ENCODE data around the gene C3AR1.

DNA sequence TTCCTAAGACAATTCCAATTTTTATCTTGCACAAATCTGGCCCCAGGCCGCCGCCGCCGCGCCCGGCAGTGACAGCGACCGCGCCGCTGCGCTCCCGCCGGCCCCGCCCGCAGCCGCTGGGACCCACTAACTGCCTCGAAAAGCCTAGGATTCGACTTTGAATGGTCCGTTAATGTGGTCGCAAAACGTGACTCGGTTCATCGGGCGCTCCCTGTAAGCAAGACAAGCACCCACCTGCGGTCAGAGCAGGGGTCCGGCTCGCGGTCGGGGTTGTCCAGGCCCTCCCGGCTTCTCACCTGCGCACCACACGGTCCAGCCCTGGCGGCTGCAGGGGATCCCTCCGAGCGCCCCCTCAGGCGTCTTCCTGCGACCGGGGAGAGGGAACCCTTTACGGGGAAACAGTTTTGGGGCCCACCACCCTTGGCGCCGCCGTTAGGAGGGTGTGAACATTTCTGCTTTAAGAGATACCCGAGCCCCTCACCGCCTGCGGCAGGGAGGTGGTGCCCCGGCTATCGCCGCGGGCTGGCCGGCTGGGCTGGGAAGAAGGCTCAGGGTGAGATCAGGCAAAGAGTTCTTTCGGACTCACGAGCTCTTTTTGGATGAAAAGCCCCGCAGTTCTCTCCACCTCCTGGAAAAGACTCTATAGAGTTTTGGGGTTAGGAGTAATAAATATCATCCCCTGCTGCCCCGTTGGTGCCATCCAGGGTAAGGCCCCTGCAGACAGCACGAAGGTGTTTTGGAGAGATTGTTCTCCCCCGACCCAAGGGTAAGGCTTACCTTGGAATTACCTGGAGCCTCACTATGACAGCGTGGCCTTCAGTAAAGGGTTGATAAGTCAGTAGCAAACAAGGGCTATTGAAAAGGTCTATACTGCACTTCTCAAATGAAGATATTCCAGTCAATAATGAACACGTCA, 47.2 kb downstream of the C3AR1 start:
- TF ChIP-seq, protein P1, sequence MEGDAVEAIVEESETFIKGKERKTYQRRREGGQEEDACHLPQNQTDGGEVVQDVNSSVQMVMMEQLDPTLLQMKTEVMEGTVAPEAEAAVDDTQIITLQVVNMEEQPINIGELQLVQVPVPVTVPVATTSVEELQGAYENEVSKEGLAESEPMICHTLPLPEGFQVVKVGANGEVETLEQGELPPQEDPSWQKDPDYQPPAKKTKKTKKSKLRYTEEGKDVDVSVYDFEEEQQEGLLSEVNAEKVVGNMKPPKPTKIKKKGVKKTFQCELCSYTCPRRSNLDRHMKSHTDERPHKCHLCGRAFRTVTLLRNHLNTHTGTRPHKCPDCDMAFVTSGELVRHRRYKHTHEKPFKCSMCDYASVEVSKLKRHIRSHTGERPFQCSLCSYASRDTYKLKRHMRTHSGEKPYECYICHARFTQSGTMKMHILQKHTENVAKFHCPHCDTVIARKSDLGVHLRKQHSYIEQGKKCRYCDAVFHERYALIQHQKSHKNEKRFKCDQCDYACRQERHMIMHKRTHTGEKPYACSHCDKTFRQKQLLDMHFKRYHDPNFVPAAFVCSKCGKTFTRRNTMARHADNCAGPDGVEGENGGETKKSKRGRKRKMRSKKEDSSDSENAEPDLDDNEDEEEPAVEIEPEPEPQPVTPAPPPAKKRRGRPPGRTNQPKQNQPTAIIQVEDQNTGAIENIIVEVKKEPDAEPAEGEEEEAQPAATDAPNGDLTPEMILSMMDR (IDR thresholded peaks at IDR 0.05; ENCODE audit: low read length) = no peak
- TF ChIP-seq EZH2 (IDR thresholded peaks at IDR 0.05; ENCODE audit: borderline replicate concordance, low read length) = no peak
